Endothelial cell of umbilical vein (primary cell): ENCODE data around the gene BLID.

Experiments used
- CTCF ChIP-seq, 2 donors: IDR thresholded peaks; 1 replicate in 1 of 2; 2 replicates in 1 of 2; pipeline ENCODE4 v1.5.1; 2011; ENCODE audit warnings: low read length in 2 of 2, mild to moderate bottlenecking in 2 of 2, moderate library complexity in 2 of 2, control low read depth in 1 of 2, inconsistent platforms in 1 of 2, low read depth in 1 of 2; ENCODE audit not compliant: insufficient read depth in 1 of 2; ENCODE audit errors: extremely low read depth in 1 of 2
- EZH2 ChIP-seq: IDR thresholded peaks from 2 replicates; pipeline ENCODE4 v1.6.1; 2012; ENCODE audit warnings: borderline replicate concordance, low read depth, mild to moderate bottlenecking, moderate library complexity, low read length, inconsistent platforms; ENCODE audit not compliant: severe bottlenecking
- GATA2 ChIP-seq: IDR thresholded peaks from 2 replicates; pipeline ENCODE4 v1.7.0; 2011; ENCODE audit warnings: low read depth, mild to moderate bottlenecking, moderate library complexity, mixed read lengths, low read length; ENCODE audit not compliant: insufficient read length, insufficient read depth
- JUN ChIP-seq: IDR thresholded peaks from 2 replicates; pipeline ENCODE4 v1.6.1; 2011; ENCODE audit warnings: borderline replicate concordance, low read depth; ENCODE audit not compliant: insufficient read length, insufficient read depth

GRCh38 chr11:122093731-122094275 lies 22.2 kb downstream of the BLID start:
- TF ChIP-seq CTCF (IDR thresholded peaks at IDR 0.05; ENCODE audit: extremely low read depth in 1 of 2, insufficient read depth in 1 of 2, low read depth in 1 of 2, low read length in 2 of 2) (no peak), GATA2 (no peak), JUN (peak; percentile 17), EZH2 (no peak)
